GM12872 (cell line): Measurements from ENCODE around the gene DCTN3.

Source experiments
- TF ChIP-seq, protein P1 (sequence below): IDR thresholded peaks from 3 replicates; pipeline ENCODE4 v1.5.1; 2011; ENCODE audit warnings: low read depth, mild to moderate bottlenecking, low read length, moderate library complexity; ENCODE audit not compliant: insufficient read depth

Gene DCTN3

DNA sequence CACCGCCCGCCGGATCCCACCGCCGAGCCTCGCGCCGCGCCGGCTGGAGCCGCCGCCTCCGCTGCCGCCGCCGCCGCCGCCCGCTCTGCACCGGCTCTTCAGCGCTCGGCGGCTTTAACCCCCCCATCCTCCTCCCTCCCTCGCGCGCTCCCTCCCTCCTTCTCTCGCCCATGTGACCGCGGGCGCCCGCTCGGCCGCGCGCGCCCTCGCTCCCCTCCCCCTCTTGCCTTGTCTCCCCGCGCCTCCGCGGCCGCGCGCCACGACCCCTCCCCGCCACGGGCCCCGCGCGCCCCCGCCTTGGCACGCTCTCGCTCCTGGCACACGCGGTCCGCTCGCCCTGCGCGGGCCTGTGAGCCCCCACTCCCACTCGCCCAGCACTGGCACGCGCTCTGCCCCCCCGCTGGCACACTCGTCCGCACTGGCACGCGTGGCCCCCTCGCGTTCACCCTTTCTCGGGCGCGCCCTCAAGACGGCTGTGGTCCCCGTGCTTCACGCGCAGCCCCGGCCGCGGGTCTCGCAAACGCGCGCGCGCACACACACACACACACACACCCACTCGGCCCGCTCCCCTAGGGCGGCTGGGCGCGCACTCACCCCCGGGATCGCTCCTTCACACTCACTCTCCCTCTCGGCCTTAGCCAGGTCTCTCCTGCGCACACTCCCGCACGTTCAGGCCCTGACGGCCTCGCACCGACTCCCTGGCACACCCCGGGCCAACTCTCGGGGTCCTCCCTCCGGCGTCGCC, 30.5 kb downstream of the DCTN3 start, which contains the start of gene CNTFR:
Gene CNTFR (minus strand): TSS at position 89 of the 745 bp plus-strand sequence. CDS start 20,743 bp downstream, outside the sequence.
- TF ChIP-seq, protein P1, sequence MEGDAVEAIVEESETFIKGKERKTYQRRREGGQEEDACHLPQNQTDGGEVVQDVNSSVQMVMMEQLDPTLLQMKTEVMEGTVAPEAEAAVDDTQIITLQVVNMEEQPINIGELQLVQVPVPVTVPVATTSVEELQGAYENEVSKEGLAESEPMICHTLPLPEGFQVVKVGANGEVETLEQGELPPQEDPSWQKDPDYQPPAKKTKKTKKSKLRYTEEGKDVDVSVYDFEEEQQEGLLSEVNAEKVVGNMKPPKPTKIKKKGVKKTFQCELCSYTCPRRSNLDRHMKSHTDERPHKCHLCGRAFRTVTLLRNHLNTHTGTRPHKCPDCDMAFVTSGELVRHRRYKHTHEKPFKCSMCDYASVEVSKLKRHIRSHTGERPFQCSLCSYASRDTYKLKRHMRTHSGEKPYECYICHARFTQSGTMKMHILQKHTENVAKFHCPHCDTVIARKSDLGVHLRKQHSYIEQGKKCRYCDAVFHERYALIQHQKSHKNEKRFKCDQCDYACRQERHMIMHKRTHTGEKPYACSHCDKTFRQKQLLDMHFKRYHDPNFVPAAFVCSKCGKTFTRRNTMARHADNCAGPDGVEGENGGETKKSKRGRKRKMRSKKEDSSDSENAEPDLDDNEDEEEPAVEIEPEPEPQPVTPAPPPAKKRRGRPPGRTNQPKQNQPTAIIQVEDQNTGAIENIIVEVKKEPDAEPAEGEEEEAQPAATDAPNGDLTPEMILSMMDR = no peak

DNA sequence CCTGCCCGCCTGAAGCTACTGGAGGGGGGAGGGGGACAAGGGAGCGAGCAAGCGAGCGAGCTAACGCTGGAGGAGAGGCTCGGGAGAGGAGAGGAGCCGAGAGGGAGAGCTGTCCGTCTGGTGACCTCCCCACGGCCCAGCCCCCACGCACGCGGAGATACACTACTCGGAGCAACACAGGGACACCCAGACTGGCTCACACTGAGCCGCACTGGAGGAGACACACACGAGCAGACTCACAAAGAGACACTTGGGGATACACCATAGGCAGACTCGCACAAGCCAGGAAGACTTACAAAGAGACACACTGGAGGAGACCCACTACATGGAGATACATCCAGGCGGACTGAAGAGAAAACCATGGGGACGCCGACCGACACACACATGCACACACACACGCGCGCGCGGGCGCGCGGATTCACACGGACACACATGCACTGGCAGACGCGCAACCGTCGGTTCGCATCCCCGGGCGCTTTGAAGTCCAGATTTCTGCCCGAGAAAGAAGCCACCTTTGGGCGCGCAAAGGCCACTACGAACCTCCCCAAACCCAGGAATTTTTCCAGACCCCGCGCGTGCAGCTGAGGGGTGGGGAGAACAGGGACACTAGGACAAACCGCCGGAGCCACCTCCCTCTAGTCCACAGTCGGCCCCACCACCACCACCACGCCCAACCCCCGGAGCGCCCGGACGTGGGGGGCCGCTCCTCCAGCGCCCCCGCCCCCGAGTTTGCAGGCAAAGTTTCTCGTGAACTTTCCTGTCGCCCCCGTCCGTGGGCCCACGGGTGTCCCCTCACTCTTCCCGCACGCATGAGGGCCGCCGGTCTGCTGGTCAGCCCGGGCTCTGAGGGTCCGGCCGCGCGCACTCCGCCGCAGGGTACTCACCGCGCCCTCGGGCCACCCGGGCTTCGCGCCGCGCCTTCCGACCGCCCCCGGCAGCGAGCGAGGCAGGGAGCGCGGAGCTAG, 31.3 kb downstream of the DCTN3 start:
- TF ChIP-seq, protein P1 = no peak

DNA sequence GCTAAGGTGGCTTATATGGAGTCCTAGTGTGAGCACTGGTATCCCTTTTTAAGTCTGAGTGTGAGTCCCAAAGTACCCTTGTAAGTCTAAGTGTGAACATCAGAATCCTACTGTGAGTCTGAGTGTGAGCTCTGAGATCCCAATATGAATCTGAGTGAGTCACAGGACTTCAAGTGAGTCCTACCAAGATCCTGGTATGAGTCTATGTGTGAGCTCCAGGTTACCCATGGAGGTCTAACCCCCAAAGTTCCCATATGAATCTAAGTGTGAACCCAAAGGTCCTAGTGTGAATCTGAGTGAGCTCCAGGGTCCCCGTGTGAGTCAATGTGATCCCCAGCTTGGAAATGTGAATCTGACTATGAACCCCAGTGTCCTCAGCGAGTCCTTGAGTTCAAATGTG, 33.0 kb downstream of the DCTN3 start:
- TF ChIP-seq, protein P1 = no peak

DNA sequence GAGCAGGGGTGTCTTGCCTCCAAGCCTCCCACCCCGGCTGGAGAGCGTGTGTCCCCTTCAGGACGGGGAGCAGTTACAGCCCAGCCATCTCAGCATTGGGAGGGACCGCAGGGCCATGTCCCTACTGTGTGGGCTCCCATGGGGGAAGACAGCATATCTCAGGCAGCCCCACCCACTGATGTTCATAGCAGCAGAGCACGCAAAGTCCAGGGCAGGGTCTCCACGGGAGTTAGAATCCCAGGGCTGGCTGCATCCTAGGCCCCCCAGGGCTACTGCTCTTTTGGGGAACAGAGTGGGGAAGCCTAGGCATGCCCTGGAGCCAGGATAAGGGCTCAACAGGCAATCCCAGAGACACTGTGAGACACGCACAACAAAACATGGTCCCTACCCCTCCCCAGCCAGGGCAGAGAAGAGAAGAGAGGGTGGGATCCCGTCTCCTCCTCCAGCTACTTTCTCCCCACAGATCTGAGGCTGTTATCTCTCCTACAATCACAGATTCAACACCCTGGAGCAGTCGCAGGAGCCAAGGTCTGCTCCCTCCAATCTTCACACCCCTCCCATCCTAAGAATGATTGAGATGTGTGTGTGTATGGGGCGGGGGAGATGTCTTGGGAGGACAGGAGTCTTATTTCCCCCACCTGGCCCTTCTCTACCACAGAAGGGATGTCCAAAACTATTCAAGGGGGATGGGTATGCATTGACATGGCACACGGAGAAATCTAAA, 34.2 kb downstream of the DCTN3 start:
- TF ChIP-seq, protein P1 = no peak

DNA sequence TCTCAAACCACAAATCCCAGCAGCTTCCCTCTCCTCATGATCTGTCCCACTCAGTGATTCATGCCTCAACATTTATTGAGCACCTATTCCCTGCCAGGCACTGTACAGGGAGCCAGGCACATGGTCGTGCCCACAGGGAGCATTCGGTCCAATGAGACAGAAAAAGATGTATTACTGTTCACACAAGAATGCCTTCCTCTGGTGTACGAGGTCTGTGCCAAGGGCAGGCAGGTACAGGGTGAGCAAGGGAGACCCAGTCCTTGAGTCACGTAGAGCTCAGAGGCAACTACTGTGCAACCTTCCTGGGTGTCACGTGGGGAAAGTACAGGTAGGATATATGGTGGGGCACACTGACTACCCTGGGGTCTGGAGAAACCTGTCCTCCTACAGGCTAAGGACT, 35.3 kb downstream of the DCTN3 start:
- TF ChIP-seq, protein P1 = no peak

DNA sequence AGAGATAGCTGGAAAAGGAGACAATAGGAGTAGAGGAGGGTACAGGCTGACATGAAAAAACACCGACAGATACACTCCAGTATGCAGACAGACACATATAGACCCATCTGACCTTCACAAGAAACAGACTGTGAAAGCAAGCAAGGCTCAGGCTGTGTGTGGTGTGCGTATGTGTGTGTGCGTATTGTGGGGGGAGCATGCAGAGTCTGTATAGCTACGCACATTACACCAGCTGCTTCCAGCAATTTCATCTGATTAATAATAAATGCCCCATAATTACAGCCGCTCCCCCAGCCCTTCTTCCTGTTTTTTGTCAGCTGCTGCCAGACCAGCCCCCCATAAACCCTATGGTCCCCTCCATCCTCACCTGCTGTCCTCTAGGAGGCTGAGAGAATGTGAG, 37.5 kb downstream of the DCTN3 start:
- TF ChIP-seq, protein P1 = no peak

DNA sequence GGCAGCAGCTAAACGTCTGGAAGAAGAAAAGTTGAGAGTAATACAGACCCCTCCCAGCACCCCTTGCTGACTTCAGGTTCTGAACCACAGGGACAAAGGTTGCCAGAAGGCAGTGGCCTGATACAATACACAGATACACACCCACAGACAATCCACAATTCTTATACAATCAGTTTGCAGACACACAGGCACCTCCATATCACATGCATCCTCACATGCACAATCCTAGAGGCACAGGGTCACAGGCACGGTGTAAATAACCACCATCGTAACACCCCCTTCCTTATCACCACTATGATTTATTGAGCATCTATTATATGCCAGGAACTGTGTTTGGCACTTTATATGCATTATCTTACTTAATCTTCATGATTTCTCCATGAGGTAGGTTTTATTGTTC, 39.0 kb downstream of the DCTN3 start:
- TF ChIP-seq, protein P1 = no peak
